ENCODE data around the gene EPN1. TPM values are rescaled to one million over a fixed set of nuclear protein-coding genes. Genes with fewer than 3 reads are reported as not detected.
A peak's percentile ranks its signal among the peaks of the same experiment; 100 is the strongest.

The EPN1 gene
- polyA plus RNA-seq, 1 donor (not counting 4 experiments of a cell fraction or from before 2014, with no cell fraction given): 23.3 TPM

- dilution Hi-C loops (cut with MboI; ENCODE audit: extremely low pct_ligation_motif_present, low sequenced_read_pairs): no loop called here
- Histone ChIP-seq H3K79me2 (ENCODE audit: control insufficient read depth, insufficient read depth, low read length) (peaks cover 57% of the 10 kb centered on the region), H3K9me1 (ENCODE audit: control insufficient read depth, extremely low read depth, insufficient read depth, low read length) (peaks cover 2% of the 10 kb centered on the region), H3K36me3 (ENCODE audit: control insufficient read depth in 2 of 2, extremely low read depth in 1 of 2, insufficient read depth in 2 of 2, low read length in 2 of 2) (peaks cover 7 to 16% of the 10 kb centered on the region in 2 experiments), H3K4me1 (ENCODE audit: control insufficient read depth, extremely low read depth, insufficient read depth, low read length) (peaks cover 39% of the 10 kb centered on the region), H4K20me1 (ENCODE audit: control insufficient read depth, extremely low read depth, insufficient read depth, low read length) (no peaks in the 10 kb centered on the region), H3K9me3 (ENCODE audit: control insufficient read depth, low read depth, low read length) (no peaks in the 10 kb centered on the region), H3K4me2 (ENCODE audit: control insufficient read depth, extremely low read depth, insufficient read depth, low read depth, low read length) (peak within 1 kb of the TSS; percentile 90), H2AFZ (ENCODE audit: control insufficient read depth, low read length) (peak within 1 kb of the TSS; percentile 69), H3K27me3 (ENCODE audit: control insufficient read depth, extremely low read depth, insufficient read depth, low read length) (no peaks in the 10 kb centered on the region), H3K9ac (ENCODE audit: control insufficient read depth, extremely low read depth, insufficient read depth, low read length) (peak within 1 kb of the TSS; percentile 88), H3K4me3 (ENCODE audit: control insufficient read depth in 2 of 3, extremely low read depth in 1 of 3, insufficient read depth in 2 of 3, low read depth in 1 of 3, low read length in 3 of 3) (peak within 1 kb of the TSS; percentile 74 to 92 (median 84)), H3K27ac (ENCODE audit: control insufficient read depth, insufficient read depth, low read length) (peak within 1 kb of the TSS; percentile 67)
- TF ChIP-seq, protein P1, sequence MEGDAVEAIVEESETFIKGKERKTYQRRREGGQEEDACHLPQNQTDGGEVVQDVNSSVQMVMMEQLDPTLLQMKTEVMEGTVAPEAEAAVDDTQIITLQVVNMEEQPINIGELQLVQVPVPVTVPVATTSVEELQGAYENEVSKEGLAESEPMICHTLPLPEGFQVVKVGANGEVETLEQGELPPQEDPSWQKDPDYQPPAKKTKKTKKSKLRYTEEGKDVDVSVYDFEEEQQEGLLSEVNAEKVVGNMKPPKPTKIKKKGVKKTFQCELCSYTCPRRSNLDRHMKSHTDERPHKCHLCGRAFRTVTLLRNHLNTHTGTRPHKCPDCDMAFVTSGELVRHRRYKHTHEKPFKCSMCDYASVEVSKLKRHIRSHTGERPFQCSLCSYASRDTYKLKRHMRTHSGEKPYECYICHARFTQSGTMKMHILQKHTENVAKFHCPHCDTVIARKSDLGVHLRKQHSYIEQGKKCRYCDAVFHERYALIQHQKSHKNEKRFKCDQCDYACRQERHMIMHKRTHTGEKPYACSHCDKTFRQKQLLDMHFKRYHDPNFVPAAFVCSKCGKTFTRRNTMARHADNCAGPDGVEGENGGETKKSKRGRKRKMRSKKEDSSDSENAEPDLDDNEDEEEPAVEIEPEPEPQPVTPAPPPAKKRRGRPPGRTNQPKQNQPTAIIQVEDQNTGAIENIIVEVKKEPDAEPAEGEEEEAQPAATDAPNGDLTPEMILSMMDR (optimal IDR thresholded peaks at IDR 0.05 in 1 of 3, IDR thresholded peaks at IDR 0.05 in 1 of 3, conservative IDR thresholded peaks at IDR 0.05 in 1 of 3; ENCODE audit: extremely low read depth in 1 of 3, insufficient read depth in 2 of 3, low read length in 3 of 3): no peak
- no peak for TF ChIP-seq EZH2 (IDR thresholded peaks at IDR 0.05; ENCODE audit: low read length)
- DNase-seq (ENCODE audit: low read depth, low spot score): no peak
- FAIRE-seq: no peak
These were observed 34.2 kb upstream of the EPN1 start, which contains the start of gene ZNF580 for GRCh38 chr19:55640577-55641425. TSS of gene ZNF580 (plus strand) at chr19:55641002. CDS start at chr19:55642509, 1,507 bp downstream.

- H3K4me1 ChIP-seq (ENCODE audit: control insufficient read depth, extremely low read depth, insufficient read depth, low read length): peaks cover 32% of the 10 kb centered on the region
- no peak overlapping the region for H2AFZ ChIP-seq (ENCODE audit: control insufficient read depth, low read length)
- DNase-seq (ENCODE audit: low read depth, low spot score) (no peak), FAIRE-seq (no peak)
- H3K27ac ChIP-seq (ENCODE audit: control insufficient read depth, insufficient read depth, low read length): peak overlapping the region; percentile 67
- peak overlapping the region; percentile 88 for H3K9ac ChIP-seq (ENCODE audit: control insufficient read depth, extremely low read depth, insufficient read depth, low read length)
- no peaks in the 10 kb centered on the region for H3K9me3 ChIP-seq (ENCODE audit: control insufficient read depth, low read depth, low read length)
- H3K4me2 ChIP-seq (ENCODE audit: control insufficient read depth, extremely low read depth, insufficient read depth, low read depth, low read length): peak overlapping the region; percentile 90
- H4K20me1 ChIP-seq (ENCODE audit: control insufficient read depth, extremely low read depth, insufficient read depth, low read length): no peaks in the 10 kb centered on the region
- H3K9me1 ChIP-seq (ENCODE audit: control insufficient read depth, extremely low read depth, insufficient read depth, low read length): no peaks in the 10 kb centered on the region
- peaks cover 51% of the 10 kb centered on the region for H3K79me2 ChIP-seq (ENCODE audit: control insufficient read depth, insufficient read depth, low read length)
- H3K27me3 ChIP-seq (ENCODE audit: control insufficient read depth, extremely low read depth, insufficient read depth, low read length): no peaks in the 10 kb centered on the region
- TF ChIP-seq, protein P1 (optimal IDR thresholded peaks at IDR 0.05 in 1 of 3, IDR thresholded peaks at IDR 0.05 in 1 of 3, conservative IDR thresholded peaks at IDR 0.05 in 1 of 3; ENCODE audit: extremely low read depth in 1 of 3, insufficient read depth in 2 of 3, low read length in 3 of 3): no peak
- TF ChIP-seq EZH2 (IDR thresholded peaks at IDR 0.05; ENCODE audit: low read length): no peak
- peaks cover 7 to 16% of the 10 kb centered on the region in 2 experiments for H3K36me3 ChIP-seq (ENCODE audit: control insufficient read depth in 2 of 2, extremely low read depth in 1 of 2, insufficient read depth in 2 of 2, low read length in 2 of 2)
- dilution Hi-C loops (cut with MboI; ENCODE audit: extremely low pct_ligation_motif_present, low sequenced_read_pairs): no loop called here
- H3K4me3 ChIP-seq (ENCODE audit: control insufficient read depth in 2 of 3, extremely low read depth in 1 of 3, insufficient read depth in 2 of 3, low read depth in 1 of 3, low read length in 3 of 3): peak overlapping the region; percentile 74 to 92 (median 90)
These were observed 33.4 kb upstream of the EPN1 start for GRCh38 chr19:55641426-55642152.
